Measurements from ENCODE around the gene LHX2. TPM values are rescaled to one million over a fixed set of nuclear protein-coding genes. Genes with fewer than 3 reads are reported as not detected.

LHX2 gene
- total RNA-seq, 2 donors from 2014 or later = 0.23 TPM; not detected in 1

- DNase-seq (ENCODE audit: low spot score) = no peak
- Histone ChIP-seq H3K27ac (no peak overlapping the region), H3K36me3 (no peaks in the 10 kb centered on the region), H3K4me1 (replicated peaks) (no peaks in the 10 kb centered on the region), H3K27me3 (replicated peaks; ENCODE audit: insufficient read depth) (peaks cover 50% of the 10 kb centered on the region), H3K4me3 (no peak overlapping the region), H3K9me3 (no peaks in the 10 kb centered on the region)
- intact Hi-C loops (cut with DNase I) = no loop called here
- TF ChIP-seq POLR2AphosphoS5 (IDR thresholded peaks at IDR 0.05) = no peak
- no peak for TF ChIP-seq POLR2A (IDR thresholded peaks at IDR 0.05)
- TF ChIP-seq CTCF (IDR thresholded peaks at IDR 0.05) = no peak
- WGBS = 5% methylated on average over 5 of the region's 5 CpGs
Observed at GRCh38 chr9:124001866-124002525, 9.6 kb upstream of the LHX2 start.

GRCh38 chr9:124003636-124004349 lies 7.8 kb upstream of the LHX2 start:
- 7% methylated on average over 4 of the region's 4 CpGs for WGBS
- intact Hi-C loops (cut with DNase I) = no loop called here
- H3K27me3 ChIP-seq (replicated peaks; ENCODE audit: insufficient read depth) = peaks cover 58% of the 10 kb centered on the region

GRCh38 chr9:124004593-124004992 lies 7.0 kb upstream of the LHX2 start:
- TF ChIP-seq POLR2AphosphoS5 (IDR thresholded peaks at IDR 0.05) (no peak), CTCF (IDR thresholded peaks at IDR 0.05) (no peak), POLR2A (IDR thresholded peaks at IDR 0.05) (no peak)
- Histone ChIP-seq H3K4me3 (no peak overlapping the region), H3K4me1 (replicated peaks) (no peaks in the 10 kb centered on the region), H3K27ac (no peak overlapping the region), H3K9me3 (no peaks in the 10 kb centered on the region), H3K36me3 (no peaks in the 10 kb centered on the region), H3K27me3 (replicated peaks; ENCODE audit: insufficient read depth) (peaks cover 62% of the 10 kb centered on the region)
- WGBS = 10% methylated on average over 4 of the region's 4 CpGs
- intact Hi-C loops (cut with DNase I) = no loop called here
- DNase-seq (ENCODE audit: low spot score) = no peak

More at GRCh38 chr9:124003636-124004349, 7.8 kb upstream of the LHX2 start:
- Histone ChIP-seq H3K9me3 (no peaks in the 10 kb centered on the region), H3K27ac (no peak overlapping the region), H3K4me1 (replicated peaks) (no peaks in the 10 kb centered on the region), H3K4me3 (no peak overlapping the region), H3K36me3 (no peaks in the 10 kb centered on the region)
- TF ChIP-seq POLR2AphosphoS5 (IDR thresholded peaks at IDR 0.05) (no peak), CTCF (IDR thresholded peaks at IDR 0.05) (no peak), POLR2A (IDR thresholded peaks at IDR 0.05) (no peak)
- no peak for DNase-seq (ENCODE audit: low spot score)

- H3K36me3 ChIP-seq = no peaks in the 10 kb centered on the region
- H3K4me1 ChIP-seq (replicated peaks) = no peaks in the 10 kb centered on the region
- no peak for DNase-seq (ENCODE audit: low spot score)
- H3K27me3 ChIP-seq (replicated peaks; ENCODE audit: insufficient read depth) = peaks cover 69% of the 10 kb centered on the region
- H3K4me3 ChIP-seq = no peak overlapping the region
- intact Hi-C loops (cut with DNase I) = no loop called here
- TF ChIP-seq POLR2A (IDR thresholded peaks at IDR 0.05) (no peak), CTCF (IDR thresholded peaks at IDR 0.05) (no peak), POLR2AphosphoS5 (IDR thresholded peaks at IDR 0.05) (no peak)
- no peak overlapping the region for H3K27ac ChIP-seq
- H3K9me3 ChIP-seq = no peaks in the 10 kb centered on the region
- WGBS = 10% methylated on average over 4 of the region's 4 CpGs
Observed at GRCh38 chr9:124005029-124005771, 6.4 kb upstream of the LHX2 start.

Measured in prostate gland (tissue), 2 donors.